Liver (tissue), 9 donors: ENCODE measurements around the gene TYW5. TPM values are rescaled to one million over a fixed set of nuclear protein-coding genes. Genes with fewer than 3 reads are reported as not detected.

Experiments
- DNase-seq: peaks from one replicate; pipeline ENCODE4 v3.0.0-alpha.2; 2017; ENCODE audit warnings: low spot score
- H3K27ac ChIP-seq, 2 donors: one replicate each; pipeline ENCODE4 v1.7.0; 2013; ENCODE audit warnings: inconsistent platforms in 2 of 2, low read length in 2 of 2, control low read depth in 1 of 2, low read depth in 1 of 2, mild to moderate bottlenecking in 1 of 2
- H3K27me3 ChIP-seq, 4 donors: one replicate each; pipeline versions ENCODE4 v1.6.1 to v1.7.0; 2013; ENCODE audit warnings: low read length in 3 of 4, inconsistent platforms in 1 of 4, mild to moderate bottlenecking in 1 of 4, moderate library complexity in 1 of 4; ENCODE audit not compliant: control insufficient read depth in 4 of 4, insufficient read depth in 4 of 4
- H3K36me3 ChIP-seq, 4 donors: one replicate each; pipeline versions ENCODE4 v1.6.1 to v1.7.0; 2013; ENCODE audit warnings: low read length in 3 of 4, mild to moderate bottlenecking in 3 of 4, low read depth in 1 of 4, moderate library complexity in 1 of 4; ENCODE audit not compliant: control insufficient read depth in 4 of 4, insufficient read depth in 3 of 4
- H3K4me1 ChIP-seq, 4 donors: one replicate each; pipeline versions ENCODE4 v1.6.1 to v1.7.0; 2013; ENCODE audit warnings: low read length in 3 of 4, mild to moderate bottlenecking in 3 of 4, moderate library complexity in 1 of 4; ENCODE audit not compliant: control insufficient read depth in 4 of 4, insufficient read depth in 4 of 4
- H3K4me3 ChIP-seq, 3 donors: one replicate each; pipeline versions ENCODE4 v1.6.1 to v1.7.0; 2013; ENCODE audit warnings: low read length in 3 of 3, control low read depth in 1 of 3, low read depth in 1 of 3, mild to moderate bottlenecking in 1 of 3
- H3K9ac ChIP-seq, 2 donors: one replicate each; pipeline ENCODE4 v1.7.0; 2013; ENCODE audit warnings: low read length in 2 of 2, mild to moderate bottlenecking in 2 of 2, moderate library complexity in 2 of 2, control low read depth in 1 of 2, low read depth in 1 of 2
- H3K9me3 ChIP-seq, 4 donors: one replicate each; pipeline versions ENCODE4 v1.6.1 to v1.7.0; 2013; ENCODE audit warnings: low read length in 3 of 4; ENCODE audit not compliant: control insufficient read depth in 4 of 4
- ATF3 ChIP-seq: IDR thresholded peaks from 2 replicates; pipeline ENCODE4 v1.6.1; 2016; ENCODE audit warnings: antibody characterized with exemption
- CTCF ChIP-seq: fragments of 150-350 bp; IDR thresholded peaks from 2 replicates; pipeline ENCODE4 v1.5.1; 2017; ENCODE audit warnings: improper control_type of control experiment, low read depth, low read length; ENCODE audit not compliant: missing input control
- EGR1 ChIP-seq, 2 donors: IDR thresholded peaks; 2 replicates each; pipeline ENCODE4 v1.6.1; 2016 to 2018; ENCODE audit warnings: antibody characterized with exemption in 2 of 2, low read depth in 2 of 2
- FOXA1 ChIP-seq: IDR thresholded peaks from 2 replicates; pipeline ENCODE4 v1.6.1; 2016; ENCODE audit warnings: antibody characterized with exemption
- FOXA2 ChIP-seq: IDR thresholded peaks from 2 replicates; pipeline ENCODE4 v1.6.1; 2016; ENCODE audit warnings: antibody characterized with exemption
- GABPA ChIP-seq, 2 donors: IDR thresholded peaks in 1 of 2; conservative IDR thresholded peaks in 1 of 2; 2 replicates each; pipeline ENCODE4 v1.6.1; 2016; ENCODE audit warnings: antibody characterized with exemption in 2 of 2, mild to moderate bottlenecking in 1 of 2, moderate library complexity in 1 of 2
- HNF4A ChIP-seq, 2 donors: conservative IDR thresholded peaks; 2 replicates each; pipeline ENCODE4 v1.6.1; 2016; ENCODE audit warnings: antibody characterized with exemption in 2 of 2, mild to moderate bottlenecking in 2 of 2
- HNF4G ChIP-seq: IDR thresholded peaks from 2 replicates; pipeline ENCODE4 v1.6.1; 2016; ENCODE audit warnings: antibody characterized with exemption
- JUND ChIP-seq, 2 donors: IDR thresholded peaks; 2 replicates each; pipeline ENCODE4 v1.6.1; 2016; ENCODE audit warnings: antibody characterized with exemption in 2 of 2
- MAX ChIP-seq: IDR thresholded peaks from 2 replicates; pipeline ENCODE4 v1.6.1; 2016; ENCODE audit warnings: antibody characterized with exemption
- NR2F2 ChIP-seq: IDR thresholded peaks from 2 replicates; pipeline ENCODE4 v1.6.1; 2016; ENCODE audit warnings: antibody characterized with exemption
- RAD21 ChIP-seq, 2 donors: IDR thresholded peaks; 2 replicates each; pipeline ENCODE4 v1.6.1; 2016; ENCODE audit warnings: antibody characterized with exemption in 2 of 2, mild to moderate bottlenecking in 2 of 2
- REST ChIP-seq: IDR thresholded peaks from 2 replicates; pipeline ENCODE4 v1.6.1; 2016; ENCODE audit warnings: antibody characterized with exemption, mild to moderate bottlenecking
- RXRA ChIP-seq, 2 donors: IDR thresholded peaks; 2 replicates each; pipeline ENCODE4 v1.6.1; 2017 to 2018; ENCODE audit warnings: antibody characterized with exemption in 2 of 2, mild to moderate bottlenecking in 1 of 2
- SP1 ChIP-seq: IDR thresholded peaks from 2 replicates; pipeline ENCODE4 v1.6.1; 2018; ENCODE audit warnings: antibody characterized with exemption, mild to moderate bottlenecking
- TAF1 ChIP-seq: conservative IDR thresholded peaks from 2 replicates; pipeline ENCODE4 v1.6.1; 2016; ENCODE audit warnings: antibody characterized with exemption, mild to moderate bottlenecking
- YY1 ChIP-seq: IDR thresholded peaks from 2 replicates; pipeline ENCODE4 v1.6.1; 2016; ENCODE audit warnings: antibody characterized with exemption, mild to moderate bottlenecking
- ZBTB33 ChIP-seq: IDR thresholded peaks from 2 replicates; pipeline ENCODE4 v1.6.1; 2016; ENCODE audit warnings: antibody characterized with exemption
- WGBS: extraction: QIAGEN DNeasy Blood & Tissue Kit; methylation state at CpG from one replicate; pipeline ENCODE4 v1.1.7; 2013; 5-methylcytosine and 5-hydroxymethylcytosine counted together
- polyA plus RNA-seq, 2 donors: library from polyadenylated mRNA; stranded (reverse) in 1 of 2; unstranded in 1 of 2; fragments of 200-250 nt in 1 of 2; fragments of >200 nt in 1 of 2; fragmentation: Nextera tagmentation in 1 of 2; extraction: Ambion mirVana in 1 of 2; gene quantifications; one replicate each; pipeline versions ENCODE4 v1.2.1 to v1.2.3, GENCODE V29; 2013 to 2015
- total RNA-seq, 2 donors: library from RNA; depleted of rRNA; stranded (reverse); fragments of >200 nt; gene quantifications; one replicate each; pipeline ENCODE4 v1.2.3, GENCODE V29; 2014
- donor health status: healthy.
- donor health status: healthy.
- donor health status: healthy.
- donor health status: healthy.
- donor health status: healthy.

TYW5 gene
- total and polyA plus RNA-seq, 4 donors = 2.0 to 6.8 (median 4.9) TPM

- TF ChIP-seq JUND (IDR thresholded peaks at IDR 0.05) = no peak
- no peak for TF ChIP-seq HNF4A (conservative IDR thresholded peaks at IDR 0.05)
Measured at GRCh38 chr2:199896617-199897016, 58.7 kb downstream of the TYW5 start (continued).

- 93% methylated on average over 3 of the region's 3 CpGs for WGBS
- TF ChIP-seq YY1 (no peak), ZBTB33 (no peak), ATF3 (no peak), FOXA2 (no peak), SP1 (no peak), HNF4G (no peak), EGR1 (IDR thresholded peaks at IDR 0.05; ENCODE audit: low read depth in 2 of 2) (no peak), RAD21 (IDR thresholded peaks at IDR 0.05) (no peak), FOXA1 (no peak), TAF1 (no peak), JUND (IDR thresholded peaks at IDR 0.05) (no peak), CTCF (no peak), GABPA (IDR thresholded peaks at IDR 0.05 in 1 of 2, conservative IDR thresholded peaks at IDR 0.05 in 1 of 2) (no peak), REST (no peak), NR2F2 (no peak), RXRA (IDR thresholded peaks at IDR 0.05) (no peak), MAX (no peak), HNF4A (conservative IDR thresholded peaks at IDR 0.05) (no peak)
- no peak for DNase-seq
- no peak overlapping the region for H3K9ac ChIP-seq
- H3K4me1 ChIP-seq = no peaks in the 10 kb centered on the region
- H3K9me3 ChIP-seq = no peaks in the 10 kb centered on the region
- H3K36me3 ChIP-seq = no peaks in the 10 kb centered on the region
- no peak overlapping the region for H3K27ac ChIP-seq
- H3K27me3 ChIP-seq = no peaks in the 10 kb centered on the region
- H3K4me3 ChIP-seq = no peak overlapping the region
Measured at GRCh38 chr2:199895406-199895805, 59.9 kb downstream of the TYW5 start.
